Measurements from ENCODE around the gene GMDS. TPM values are rescaled to one million over a fixed set of nuclear protein-coding genes. Genes with fewer than 3 reads are reported as not detected.
A peak's percentile ranks its signal among the peaks of the same experiment; 100 is the strongest.

GMDS gene
- total RNA-seq, 4 donors from 2014 or later: 197 to 375 (median 215) TPM

- Histone ChIP-seq H3K27me3 (no peaks in the 10 kb centered on the region), H3K9me3 (no peaks in the 10 kb centered on the region), H3K36me3 (no peaks in the 10 kb centered on the region), H3K27ac (no peak overlapping the region), H3K4me1 (peaks cover 0 to 11% (median 0%) of the 10 kb centered on the region in 4 donors), H3K4me3 (no peak overlapping the region)
- peak in 1 of 3 donors; percentile 32 for DNase-seq
- TF ChIP-seq POLR2A (IDR thresholded peaks at IDR 0.05): no peak
- no peak for TF ChIP-seq CTCF (IDR thresholded peaks at IDR 0.05)
Measured at GRCh38 chr6:1593958-1594314, 651.5 kb downstream of the GMDS start.

- Histone ChIP-seq H3K4me3 (no peak overlapping the region), H3K9me3 (no peaks in the 10 kb centered on the region), H3K27ac (no peak overlapping the region), H3K36me3 (no peaks in the 10 kb centered on the region), H3K27me3 (no peaks in the 10 kb centered on the region), H3K4me1 (peaks cover 0 to 11% (median 0%) of the 10 kb centered on the region in 4 donors)
- no peak for TF ChIP-seq POLR2A (IDR thresholded peaks at IDR 0.05)
- TF ChIP-seq CTCF (IDR thresholded peaks at IDR 0.05): no peak
- DNase-seq: peak in 1 of 3 donors; percentile 39
Measured at GRCh38 chr6:1593286-1593957, 652.0 kb downstream of the GMDS start.

GRCh38 chr6:1592852-1593251 lies 652.6 kb downstream of the GMDS start:
- H3K36me3 ChIP-seq: no peaks in the 10 kb centered on the region
- H3K4me1 ChIP-seq: peaks cover 0 to 11% (median 0%) of the 10 kb centered on the region in 4 donors
- no peak overlapping the region for H3K4me3 ChIP-seq
- peak in 2 of 3 donors; percentile 5 to 14 for DNase-seq
- no peak for TF ChIP-seq CTCF (IDR thresholded peaks at IDR 0.05)
- TF ChIP-seq POLR2A (IDR thresholded peaks at IDR 0.05): no peak
- no peak overlapping the region for H3K27ac ChIP-seq
- H3K9me3 ChIP-seq: no peaks in the 10 kb centered on the region
- H3K27me3 ChIP-seq: no peaks in the 10 kb centered on the region

- TF ChIP-seq CTCF (IDR thresholded peaks at IDR 0.05) (no peak), POLR2A (IDR thresholded peaks at IDR 0.05) (no peak)
- H3K4me1 ChIP-seq: peaks cover 0 to 11% (median 0%) of the 10 kb centered on the region in 4 donors
- H3K9me3 ChIP-seq: no peaks in the 10 kb centered on the region
- peak in 1 of 3 donors; percentile 18 for DNase-seq
- no peaks in the 10 kb centered on the region for H3K36me3 ChIP-seq
- H3K27ac ChIP-seq: no peak overlapping the region
- no peaks in the 10 kb centered on the region for H3K27me3 ChIP-seq
- no peak overlapping the region for H3K4me3 ChIP-seq
Measured at GRCh38 chr6:1591926-1592325, 653.5 kb downstream of the GMDS start.

- DNase-seq: no peak
- no peaks in the 10 kb centered on the region for H3K9me3 ChIP-seq
- no peak overlapping the region for H3K4me3 ChIP-seq
- H3K36me3 ChIP-seq: no peaks in the 10 kb centered on the region
- H3K27me3 ChIP-seq: no peaks in the 10 kb centered on the region
- no peak overlapping the region for H3K27ac ChIP-seq
- TF ChIP-seq CTCF (IDR thresholded peaks at IDR 0.05): no peak
- no peak for TF ChIP-seq POLR2A (IDR thresholded peaks at IDR 0.05)
- peaks cover 0 to 9% (median 0%) of the 10 kb centered on the region in 4 donors for H3K4me1 ChIP-seq
Measured at GRCh38 chr6:1591243-1591642, 654.2 kb downstream of the GMDS start.

Data from Peyer's patch (tissue), 4 donors.